HepG2 (cell line): ENCODE results near the gene ZMYM3. TPM values are rescaled to one million over a fixed set of nuclear protein-coding genes. Genes with fewer than 3 reads are reported as not detected.
A peak's percentile ranks its signal among the peaks of the same experiment; 100 is the strongest.

Experiments used
- ATAC-seq: fragments of 200-7000 bp; cut with Tn5 transposase; 3 replicates; pipeline ENCODE4 v1.9.1; 2020; ENCODE audit warnings: mild to moderate bottlenecking, moderate library complexity
- BruUV-seq: library from RNA; stranded (reverse); fragments of 400-500 nt; replicated peaks from 2 replicates; lab custom pipeline; 2021; lab: Mats Ljungman, UMichigan
- CTCF ChIA-PET: fragments of 300-600 bp; formaldehyde crosslinking; extraction: SDS; loops from one replicate; lab custom pipeline; 2021; ENCODE audit warnings: low total read pairs, inconsistent platforms, low intra/inter-chr PET ratio; lab: Yijun Ruan, JAX
- POLR2A ChIA-PET: fragments of 350-600 bp; sonication (Branson Sonifier 250); formaldehyde crosslinking; loops from one replicate; lab custom pipeline; 2020; ENCODE audit warnings: antibody characterized with exemption, inconsistent platforms; lab: Yijun Ruan, JAX
- DNase-seq: peaks from one replicate; pipeline ENCODE4 v3.0.0-alpha.2; 2015; ENCODE audit warnings: low spot score
- FAIRE-seq: peaks from 3 replicates; lab custom pipeline; 2011; peaks lifted over from hg19 to GRCh38; lab: Jason Lieb, UNC
- H2AFZ ChIP-seq: one replicate; pipeline ENCODE4 v1.6.1; 2011; ENCODE audit warnings: low read length, inconsistent platforms
- H3K27ac ChIP-seq: fragments of 300-600 bp; 3 replicates; pipeline ENCODE4 v1.8.0; 2011; ENCODE audit warnings: mixed run types, mild to moderate bottlenecking, mixed read lengths, low read length, inconsistent platforms; ENCODE audit not compliant: insufficient read depth; ENCODE audit errors: extremely low read length
- H3K27me3 ChIP-seq, 2 experiments: fragments of 200-600 bp in 1 of 2; 2 replicates in 1 of 2; 3 replicates in 1 of 2; pipeline versions ENCODE4 v1.6.0 to v1.8.0; 2011; ENCODE audit warnings: low read length in 2 of 2, mild to moderate bottlenecking in 2 of 2, moderate library complexity in 2 of 2, inconsistent platforms in 1 of 2; ENCODE audit not compliant: insufficient read depth in 2 of 2, control insufficient read depth in 1 of 2
- H3K36me3 ChIP-seq, 2 experiments: fragments of 200-600 bp in 1 of 2; replicated peaks in 1 of 2; 2 replicates in 1 of 2; 3 replicates in 1 of 2; pipeline versions ENCODE4 v1.5.1 to v1.8.0; 2011; ENCODE audit warnings: low read length in 2 of 2, inconsistent platforms in 1 of 2; ENCODE audit not compliant: insufficient read depth in 2 of 2, control insufficient read depth in 1 of 2
- H3K4me1 ChIP-seq: 2 replicates; pipeline ENCODE4 v1.5.1; 2012; ENCODE audit warnings: low read length, inconsistent platforms; ENCODE audit not compliant: insufficient read depth
- H3K4me2 ChIP-seq: 2 replicates; pipeline ENCODE4 v1.6.0; 2011; ENCODE audit warnings: low read depth, low read length, inconsistent platforms
- H3K4me3 ChIP-seq, 3 experiments: fragments of 200-600 bp in 1 of 3; sonication (generic), shearing (Covaris generic) in 1 of 3; replicated peaks in 1 of 3; 2 replicates each; pipeline ENCODE4 v1.5.1; 2011 to 2016; ENCODE audit warnings: low read length in 3 of 3, inconsistent platforms in 2 of 3, low read depth in 2 of 3, mild to moderate bottlenecking in 2 of 3, control low read depth in 1 of 3, mixed read lengths in 1 of 3; ENCODE audit not compliant: insufficient read depth in 1 of 3
- H3K79me2 ChIP-seq: one replicate; pipeline ENCODE4 v1.6.1; 2011; ENCODE audit warnings: low read length, inconsistent platforms; ENCODE audit not compliant: insufficient read depth
- H3K9ac ChIP-seq: 2 replicates; pipeline ENCODE4 v1.6.0; 2011; ENCODE audit warnings: mild to moderate bottlenecking, low read depth, low read length, inconsistent platforms; ENCODE audit not compliant: insufficient read depth
- H3K9me3 ChIP-seq: 2 replicates; pipeline ENCODE4 v1.5.1; 2012; ENCODE audit warnings: mild to moderate bottlenecking, low read length
- H4K20me1 ChIP-seq: 2 replicates; pipeline ENCODE4 v1.6.0; 2011; ENCODE audit warnings: inconsistent platforms, mild to moderate bottlenecking, low read length, moderate library complexity; ENCODE audit not compliant: insufficient read depth
- AGO2 ChIP-seq: fragments of 200-400 bp; formaldehyde crosslinking; optimal IDR thresholded peaks from 2 replicates; pipeline ENCODE3; 2017; ENCODE audit warnings: mild to moderate bottlenecking, low read depth, low read length, moderate library complexity
- CBX2 ChIP-seq, 2 experiments: fragments of 200-600 bp in 1 of 2; sonication (generic); formaldehyde crosslinking in 1 of 2; IDR thresholded peaks; 2 replicates each; pipeline versions ENCODE4 v1.7.0 to v1.8.1; 2018 to 2022; ENCODE audit warnings: low read depth in 2 of 2, low read length in 1 of 2, mild to moderate bottlenecking in 1 of 2, missing genetic modification reagents in 1 of 2
- HNF4A ChIP-seq: sonication (generic); formaldehyde crosslinking; IDR thresholded peaks from 2 replicates; pipeline ENCODE4 v1.4.0; 2020; ENCODE audit warnings: missing genetic modification reagents
- KLF12 ChIP-seq: sonication (generic); formaldehyde crosslinking; IDR thresholded peaks from 2 replicates; pipeline ENCODE4 v1.4.0; 2020; ENCODE audit warnings: missing genetic modification reagents, borderline replicate concordance
- MAF1 ChIP-seq: sonication (generic); formaldehyde crosslinking; IDR thresholded peaks from 2 replicates; pipeline ENCODE4 v1.5.0; 2020; ENCODE audit warnings: missing genetic modification reagents, borderline replicate concordance
- MED1 ChIP-seq: sonication (generic); formaldehyde crosslinking; IDR thresholded peaks from 2 replicates; pipeline ENCODE4 v1.4.0; 2020; ENCODE audit warnings: missing genetic modification reagents
- MEIS1 ChIP-seq: sonication (generic); formaldehyde crosslinking; IDR thresholded peaks from 2 replicates; pipeline ENCODE4 v1.9.0; 2021; ENCODE audit warnings: mild to moderate bottlenecking, missing genetic modification reagents, moderate library complexity, borderline replicate concordance
- MTF2 ChIP-seq: sonication (generic); formaldehyde crosslinking; IDR thresholded peaks from 2 replicates; pipeline ENCODE4 v1.5.0; 2020; ENCODE audit warnings: missing genetic modification reagents, borderline replicate concordance
- NAIF1 ChIP-seq: sonication (generic); formaldehyde crosslinking; IDR thresholded peaks from 2 replicates; pipeline ENCODE4 v1.5.0; 2020; ENCODE audit warnings: mild to moderate bottlenecking, missing genetic modification reagents, borderline replicate concordance
- NFKBIZ ChIP-seq: IDR thresholded peaks from 2 replicates; pipeline ENCODE4 v1.6.1; 2018; ENCODE audit warnings: missing genetic modification reagents, missing compliant biosample characterization
- NFRKB ChIP-seq: fragments of 450-650 bp; IDR thresholded peaks from 2 replicates; pipeline ENCODE4 v1.6.1; 2017
- NR2F2 ChIP-seq: IDR thresholded peaks from 2 replicates; pipeline ENCODE4 v1.6.1; 2012; ENCODE audit warnings: low read depth, inconsistent platforms, borderline replicate concordance
- POLR2A ChIP-seq, 2 experiments: IDR thresholded peaks; 2 replicates each; pipeline ENCODE4 v1.6.1; 2011; ENCODE audit warnings: low read depth in 2 of 2, low read length in 2 of 2, mild to moderate bottlenecking in 1 of 2, moderate library complexity in 1 of 2; ENCODE audit not compliant: insufficient read depth in 1 of 2
- TFDP2 ChIP-seq: sonication (generic); formaldehyde crosslinking; IDR thresholded peaks from 2 replicates; pipeline ENCODE4 v1.4.0; 2020; ENCODE audit warnings: missing genetic modification reagents
- ZBTB25 ChIP-seq: IDR thresholded peaks from 2 replicates; pipeline ENCODE4 v1.6.1; 2018; ENCODE audit warnings: missing genetic modification reagents
- ZFX ChIP-seq: sonication (generic); formaldehyde crosslinking; IDR thresholded peaks from 2 replicates; pipeline ENCODE4 v1.4.0; 2020; ENCODE audit warnings: mild to moderate bottlenecking, low read depth, missing genetic modification reagents, moderate library complexity
- ZKSCAN5 ChIP-seq: sonication (generic); formaldehyde crosslinking; IDR thresholded peaks from 2 replicates; pipeline ENCODE4 v1.5.1; 2020; ENCODE audit warnings: mild to moderate bottlenecking, missing genetic modification reagents
- ZNF160 ChIP-seq: sonication (generic); formaldehyde crosslinking; IDR thresholded peaks from 2 replicates; pipeline ENCODE4 v1.8.0; 2022; ENCODE audit warnings: mild to moderate bottlenecking, inconsistent platforms, missing genetic modification reagents
- ZNF451 ChIP-seq: sonication (generic); formaldehyde crosslinking; IDR thresholded peaks from 2 replicates; pipeline ENCODE4 v1.5.0; 2020; ENCODE audit warnings: mild to moderate bottlenecking, missing genetic modification reagents
- ZNF710 ChIP-seq: sonication (generic); formaldehyde crosslinking; IDR thresholded peaks from 2 replicates; pipeline ENCODE4 v1.5.0; 2020; ENCODE audit warnings: mild to moderate bottlenecking, missing genetic modification reagents, borderline replicate concordance
- ZSCAN29 ChIP-seq: sonication (generic); formaldehyde crosslinking; conservative IDR thresholded peaks from 2 replicates; pipeline ENCODE4 v1.4.0; 2020; ENCODE audit warnings: mild to moderate bottlenecking, missing genetic modification reagents
- WGBS: methylation state at CpG from one replicate; pipeline ENCODE4 v1.1.6; 2017; ENCODE audit warnings: low lambda C conversion rate; 5-methylcytosine and 5-hydroxymethylcytosine counted together
- in situ Hi-C: cut with HindIII; loops from 2 replicates; pipeline ENCODE4 v1.10.0; 2017; ENCODE audit warnings: low pct_unique_long_range_greater_than_20kb; ENCODE audit not compliant: extremely low pct_ligation_motif_present
- intact Hi-C: fragments of 100-400 bp; cut with micrococcal nuclease; formaldehyde crosslinking; loops from one replicate; pipeline ENCODE4 v1.10.0; 2022; ENCODE audit not compliant: unreplicated experiment
- polyA plus RNA-seq, 8 experiments: library from polyadenylated mRNA; depleted of rRNA in 3 of 8; stranded (reverse) in 7 of 8; unstranded in 1 of 8; fragments of >200 nt; fragmentation: Illumina TruSeq in 4 of 8; extraction: Trizol in 4 of 8; gene quantifications; 2 replicates each; pipeline versions ENCODE4 v1.2.1 to v1.2.3, GENCODE V29; 2011 to 2016; ENCODE audit warnings: low read depth in 4 of 8, missing spikeins in 1 of 8, mixed read lengths in 1 of 8; ENCODE audit not compliant: insufficient read depth in 1 of 8
- total RNA-seq, 5 experiments: library from RNA; depleted of rRNA; stranded (reverse); fragments of >200 nt; fragmentation: Illumina TruSeq; extraction: Trizol; gene quantifications; 2 replicates each; pipeline ENCODE4 v1.2.3, GENCODE V29; 2016; ENCODE audit warnings: low read depth in 1 of 5

Gene ZMYM3
- total and polyA plus RNA-seq, 2 of the 13 experiments (the other 11 are each of a cell fraction or from before 2014, with no cell fraction given): 26.4 to 35.4 TPM

- TF ChIP-seq ZNF451 (CRISPR knock-in tag) (no peak), MAF1 (CRISPR knock-in tag) (no peak), HNF4A (CRISPR knock-in tag) (no peak), NFRKB (no peak), POLR2A (IDR thresholded peaks at IDR 0.05; ENCODE audit: insufficient read depth in 1 of 2, low read depth in 2 of 2, low read length in 2 of 2) (peak in 1 of 2 experiments; percentile 36; a peak in 1 of 4 replicates), NAIF1 (no peak), MTF2 (CRISPR knock-in tag) (no peak), NR2F2 (no peak), KLF12 (no peak), ZBTB25 (CRISPR knock-in tag) (no peak), CBX2 (IDR thresholded peaks at IDR 0.05; ENCODE audit: low read depth, low read length) (no peak), CBX2 (CRISPR knock-in tag; IDR thresholded peaks at IDR 0.05; ENCODE audit: low read depth) (no peak)
Measured at GRCh38 chrX:71216485-71216884, 37.5 kb downstream of the ZMYM3 start (continued).

- Histone ChIP-seq H3K9ac (peak overlapping the region; percentile 82), H4K20me1 (no peaks in the 10 kb centered on the region), H3K27me3 (no peaks in the 10 kb centered on the region; a peak in 1 of 5 replicates), H3K4me2 (peak overlapping the region; percentile 82), H3K27ac (peak overlapping the region; percentile 91), H3K36me3 (no peaks in the 10 kb centered on the region), H3K9me3 (no peaks in the 10 kb centered on the region), H2AFZ (no peak overlapping the region), H3K4me3 (peak overlapping the region; percentile 76 to 79 (median 78)), H3K4me1 (peaks cover 47% of the 10 kb centered on the region), H3K79me2 (peaks cover 24% of the 10 kb centered on the region)
- no CpG with 5 or more reads among the region's 10 CpGs for WGBS
- BruUV-seq: TSS peak; percentile 75
- POLR2A ChIA-PET: interaction anchor here (1.0 to 5.5 kb wide), 13 partner anchors 8 to 151 kb away, joined by 3 to 140 read pairs (median 10); partner anchors contain the start of genes GJB1, MED12, NONO and TAF1
- DNase-seq: no peak
- FAIRE-seq: no peak
- CTCF ChIA-PET: no interaction called here
- intact Hi-C loops: loop anchor here (5.0 kb wide), 1 partner anchor 33 kb away; no protein-coding TSS in a partner anchor
- in situ Hi-C loops: no loop called here
- peak; percentile 2 for ATAC-seq
- no peak for TF ChIP-seq ZNF160 (CRISPR knock-in tag)
- TF ChIP-seq MEIS1 (CRISPR knock-in tag): no peak
- no peak for TF ChIP-seq ZNF710 (CRISPR knock-in tag)
- no peak for TF ChIP-seq ZKSCAN5 (CRISPR knock-in tag)
- TF ChIP-seq ZSCAN29: 0 out of 2 replicates have a peak, but pooled peaks have one; percentile 13
- TF ChIP-seq AGO2: peak; percentile 19
- no peak for TF ChIP-seq TFDP2 (CRISPR knock-in tag)
- TF ChIP-seq MED1 (CRISPR knock-in tag): peak; percentile 5; the same call in 1 of the 2 replicates
- no peak for TF ChIP-seq NFKBIZ (CRISPR knock-in tag)
- TF ChIP-seq ZFX (CRISPR knock-in tag): peak; percentile 29; the same call in 1 of the 2 replicates
Measured at GRCh38 chrX:71215338-71215912, 38.5 kb downstream of the ZMYM3 start.
